GM19023 (cell line): ENCODE results near the gene DAZAP1.
"Not testable (repeated sequence)": the region's sequence is repeated elsewhere in the genome, so short reads cannot be mapped to it uniquely, and the experiment has no call there.

Experiments used
- ATAC-seq: cut with Tn5 transposase; IDR thresholded peaks from one replicate; pipeline ENCODE4 v1.9.1; 2021; ENCODE audit warnings: mild to moderate bottlenecking, moderate library complexity; ENCODE audit not compliant: unreplicated experiment

Gene DAZAP1

GRCh38 chr19:1410136-1410786 is 2.9 kb downstream of the DAZAP1 start:
- ATAC-seq = no peak

GRCh38 chr19:1410789-1411188 is 3.4 kb downstream of the DAZAP1 start:
- ATAC-seq = no peak

- no peak for ATAC-seq
Observed at GRCh38 chr19:1411255-1412191, 4.1 kb downstream of the DAZAP1 start.

- no peak for ATAC-seq
Observed at GRCh38 chr19:1412323-1412923, 5.0 kb downstream of the DAZAP1 start.

GRCh38 chr19:1412995-1413800 is 5.8 kb downstream of the DAZAP1 start:
- no peak for ATAC-seq

GRCh38 chr19:1416014-1416841 is 8.8 kb downstream of the DAZAP1 start:
- no peak for ATAC-seq

GRCh38 chr19:1417145-1417544 is 9.8 kb downstream of the DAZAP1 start:
- no peak for ATAC-seq

- ATAC-seq = no peak
Observed at GRCh38 chr19:1417681-1418495, 10.5 kb downstream of the DAZAP1 start.

GRCh38 chr19:1418496-1418775 is 11.1 kb downstream of the DAZAP1 start:
- ATAC-seq = no peak

- ATAC-seq = no peak
Observed at GRCh38 chr19:1418951-1419738, 11.8 kb downstream of the DAZAP1 start.

GRCh38 chr19:1420085-1420484 is 12.7 kb downstream of the DAZAP1 start:
- not testable (repeated sequence) for ATAC-seq

GRCh38 chr19:1420590-1420989 is 13.2 kb downstream of the DAZAP1 start:
- ATAC-seq = no peak

- no peak for ATAC-seq
Observed at GRCh38 chr19:1421218-1421957, 14.0 kb downstream of the DAZAP1 start.

- no peak for ATAC-seq
Observed at GRCh38 chr19:1421958-1422305, 14.5 kb downstream of the DAZAP1 start.

GRCh38 chr19:1422360-1422759 is 15.0 kb downstream of the DAZAP1 start:
- ATAC-seq = no peak

GRCh38 chr19:1422943-1423342 is 15.6 kb downstream of the DAZAP1 start:
- no peak for ATAC-seq

GRCh38 chr19:1423436-1424191 is 16.2 kb downstream of the DAZAP1 start:
- no peak for ATAC-seq
